ENCODE data around the gene PPP1R37.

Gene PPP1R37

DNA sequence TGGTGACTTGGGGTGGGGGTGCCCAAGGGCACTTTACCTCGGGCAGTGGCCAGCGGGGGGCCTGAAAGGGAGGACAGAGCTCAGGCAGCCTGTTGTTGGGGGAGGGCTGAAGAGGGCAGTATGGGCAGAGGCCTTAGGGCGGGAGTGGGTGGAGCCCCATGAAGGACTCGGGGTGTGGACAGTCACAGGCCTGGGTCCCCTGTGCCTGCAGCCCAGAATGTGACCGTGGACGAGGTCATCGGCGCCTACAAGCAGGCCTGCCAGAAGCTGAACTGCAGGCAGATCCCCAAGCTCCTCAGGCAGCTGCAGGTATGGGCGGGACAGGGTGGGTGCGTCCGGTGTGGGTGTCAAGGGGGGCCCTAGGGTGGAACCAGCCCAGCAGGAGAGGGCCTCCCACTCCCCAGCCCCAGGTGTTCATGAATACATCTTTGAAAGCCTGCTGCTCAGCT lies 45.3 kb downstream of the PPP1R37 start:
- ChIA-PET CTCF (no interaction called here), POLR2A (ENCODE audit: low non-redundant PET) (no interaction called here)
- TF ChIP-seq, protein P1, sequence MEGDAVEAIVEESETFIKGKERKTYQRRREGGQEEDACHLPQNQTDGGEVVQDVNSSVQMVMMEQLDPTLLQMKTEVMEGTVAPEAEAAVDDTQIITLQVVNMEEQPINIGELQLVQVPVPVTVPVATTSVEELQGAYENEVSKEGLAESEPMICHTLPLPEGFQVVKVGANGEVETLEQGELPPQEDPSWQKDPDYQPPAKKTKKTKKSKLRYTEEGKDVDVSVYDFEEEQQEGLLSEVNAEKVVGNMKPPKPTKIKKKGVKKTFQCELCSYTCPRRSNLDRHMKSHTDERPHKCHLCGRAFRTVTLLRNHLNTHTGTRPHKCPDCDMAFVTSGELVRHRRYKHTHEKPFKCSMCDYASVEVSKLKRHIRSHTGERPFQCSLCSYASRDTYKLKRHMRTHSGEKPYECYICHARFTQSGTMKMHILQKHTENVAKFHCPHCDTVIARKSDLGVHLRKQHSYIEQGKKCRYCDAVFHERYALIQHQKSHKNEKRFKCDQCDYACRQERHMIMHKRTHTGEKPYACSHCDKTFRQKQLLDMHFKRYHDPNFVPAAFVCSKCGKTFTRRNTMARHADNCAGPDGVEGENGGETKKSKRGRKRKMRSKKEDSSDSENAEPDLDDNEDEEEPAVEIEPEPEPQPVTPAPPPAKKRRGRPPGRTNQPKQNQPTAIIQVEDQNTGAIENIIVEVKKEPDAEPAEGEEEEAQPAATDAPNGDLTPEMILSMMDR (conservative IDR thresholded peaks at IDR 0.05; ENCODE audit: low read depth) = no peak
- no peak for DNase-seq (ENCODE audit: low spot score)
- H3K27ac ChIP-seq = peak overlapping the region; percentile 65

DNA sequence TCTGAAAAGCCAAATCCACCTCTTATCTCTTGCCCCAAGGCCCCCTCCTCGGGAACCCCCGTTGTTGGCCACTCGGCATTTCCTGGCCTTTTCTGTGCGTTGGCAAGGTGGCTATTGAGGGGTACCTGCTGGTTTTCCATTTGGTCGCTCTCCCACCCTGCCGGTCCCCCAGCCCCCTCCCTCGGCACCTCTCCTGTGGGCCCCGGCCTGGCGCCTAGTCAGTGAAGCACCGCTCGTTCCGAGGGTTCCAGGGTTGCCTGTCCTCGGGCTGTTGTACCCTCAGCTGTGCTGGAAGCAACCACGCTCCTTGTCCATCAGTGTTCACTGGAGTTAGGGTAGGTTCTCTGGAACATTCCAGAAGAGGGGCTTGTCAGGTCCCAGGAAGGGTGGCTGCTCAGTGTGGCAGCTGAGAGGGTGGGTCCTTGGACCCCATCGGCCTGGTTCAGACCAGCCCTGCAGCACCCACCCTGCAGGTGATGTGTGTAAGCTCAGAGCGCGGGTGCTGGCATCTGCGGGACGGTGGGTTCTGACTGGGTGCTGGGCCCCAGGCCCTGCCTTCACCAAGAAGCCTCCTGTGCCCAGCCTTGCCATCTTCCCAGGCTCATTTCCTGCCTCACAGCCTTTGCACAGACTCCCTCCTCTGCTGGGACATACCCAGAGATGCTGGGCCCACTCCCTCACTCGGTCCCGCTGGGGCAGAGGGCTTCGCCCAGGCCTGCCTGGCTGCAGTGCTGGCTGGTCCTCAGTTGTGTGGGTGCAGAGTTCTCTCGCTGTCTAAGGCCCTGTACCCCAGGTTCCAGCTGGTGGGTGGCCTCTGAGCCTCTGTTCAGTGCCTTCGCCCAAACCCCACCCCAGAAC lies 46.5 kb downstream of the PPP1R37 start:
- TF ChIP-seq, protein P1 (conservative IDR thresholded peaks at IDR 0.05; ENCODE audit: low read depth) = no peak
- ChIA-PET POLR2A (ENCODE audit: low non-redundant PET) (no interaction called here), CTCF (no interaction called here)
- H3K27ac ChIP-seq = peak overlapping the region; percentile 65
- no peak for DNase-seq (ENCODE audit: low spot score)

DNA sequence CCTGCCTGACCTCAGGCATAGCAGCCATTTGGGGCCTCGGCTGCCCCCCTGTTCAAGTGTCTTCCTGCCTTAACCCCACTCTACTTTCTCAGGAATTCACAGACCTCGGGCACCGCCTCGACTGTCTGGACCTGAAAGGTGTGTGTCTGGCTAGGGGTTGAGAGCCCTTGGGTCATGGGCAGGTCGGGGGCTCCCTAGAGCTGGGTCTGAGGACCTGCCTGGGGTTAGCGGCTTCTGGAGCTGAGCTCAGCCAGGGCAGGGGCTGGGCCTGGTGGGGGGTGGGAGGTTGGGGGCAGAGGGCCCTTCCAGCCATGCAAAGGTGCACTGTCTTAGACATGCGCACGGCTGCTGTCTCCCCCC lies 47.1 kb downstream of the PPP1R37 start:
- POLR2A ChIA-PET (ENCODE audit: low non-redundant PET) = no interaction called here
- peak overlapping the region; percentile 65 for H3K27ac ChIP-seq
- no peak for DNase-seq (ENCODE audit: low spot score)
- TF ChIP-seq, protein P1 (conservative IDR thresholded peaks at IDR 0.05; ENCODE audit: low read depth) = no peak
- CTCF ChIA-PET = no interaction called here

DNA sequence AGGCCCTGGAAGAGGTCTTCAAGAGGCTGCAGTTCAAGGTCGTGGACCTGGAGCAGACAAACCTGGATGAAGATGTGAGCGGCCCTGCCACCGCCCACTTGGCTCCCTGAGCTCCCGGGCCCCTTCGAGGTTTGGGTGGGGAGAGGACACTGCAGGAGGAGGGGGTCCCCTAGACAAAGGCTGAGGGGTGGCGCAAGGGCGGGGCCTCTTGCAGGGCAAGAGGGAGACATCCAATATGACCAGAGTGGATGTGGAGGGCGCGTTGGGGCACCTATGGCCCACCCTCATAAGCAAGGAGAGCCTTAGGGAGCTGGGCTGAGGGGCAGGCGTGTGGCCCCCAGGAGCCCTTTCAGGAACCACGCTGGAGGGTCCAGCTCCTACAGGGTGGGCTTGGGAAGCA lies 47.6 kb downstream of the PPP1R37 start:
- ChIA-PET POLR2A (ENCODE audit: low non-redundant PET) (no interaction called here), CTCF (no interaction called here)
- no peak for DNase-seq (ENCODE audit: low spot score)
- H3K27ac ChIP-seq = peak overlapping the region; percentile 65
- TF ChIP-seq, protein P1 (conservative IDR thresholded peaks at IDR 0.05; ENCODE audit: low read depth) = no peak

DNA sequence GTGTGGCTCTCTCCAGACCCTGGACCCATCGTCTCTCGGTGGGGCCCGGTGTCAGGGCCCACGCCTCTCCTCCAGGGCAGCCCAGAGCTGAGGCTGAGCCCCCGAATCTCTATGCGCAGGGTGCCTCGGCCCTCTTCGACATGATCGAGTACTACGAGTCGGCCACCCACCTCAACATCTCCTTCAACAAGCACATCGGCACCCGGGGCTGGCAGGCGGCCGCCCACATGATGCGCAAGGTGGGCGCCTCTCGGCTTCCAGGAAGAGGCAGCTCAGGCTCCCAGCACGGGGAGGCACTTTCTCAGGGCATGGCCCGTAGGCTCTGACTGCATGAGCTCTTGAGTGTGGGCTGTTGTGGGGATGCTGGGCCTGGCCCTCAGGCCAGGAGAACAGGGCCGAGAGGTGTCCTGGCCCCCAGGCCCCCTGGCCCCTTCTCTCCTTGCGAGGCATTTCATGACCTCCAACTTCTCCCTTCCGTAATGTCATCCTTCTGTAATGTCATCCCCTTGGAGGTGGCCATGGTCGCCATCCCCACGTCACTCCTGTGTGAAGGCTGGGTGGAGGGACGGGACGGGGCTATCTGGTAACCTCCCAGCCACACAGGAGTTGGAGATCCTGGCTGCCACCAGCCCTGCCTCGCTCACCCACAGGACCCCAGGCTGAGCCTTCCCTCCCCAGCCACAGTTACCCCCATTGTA lies 48.4 kb downstream of the PPP1R37 start:
- POLR2A ChIA-PET (ENCODE audit: low non-redundant PET) = no interaction called here
- peak overlapping the region; percentile 65 for H3K27ac ChIP-seq
- TF ChIP-seq, protein P1 (conservative IDR thresholded peaks at IDR 0.05; ENCODE audit: low read depth) = no peak
- no peak for DNase-seq (ENCODE audit: low spot score)
- CTCF ChIA-PET = interaction anchor here (1.0 kb wide), 1 partner anchor 10 kb away, joined by 3 read pairs; no protein-coding TSS in a partner anchor

DNA sequence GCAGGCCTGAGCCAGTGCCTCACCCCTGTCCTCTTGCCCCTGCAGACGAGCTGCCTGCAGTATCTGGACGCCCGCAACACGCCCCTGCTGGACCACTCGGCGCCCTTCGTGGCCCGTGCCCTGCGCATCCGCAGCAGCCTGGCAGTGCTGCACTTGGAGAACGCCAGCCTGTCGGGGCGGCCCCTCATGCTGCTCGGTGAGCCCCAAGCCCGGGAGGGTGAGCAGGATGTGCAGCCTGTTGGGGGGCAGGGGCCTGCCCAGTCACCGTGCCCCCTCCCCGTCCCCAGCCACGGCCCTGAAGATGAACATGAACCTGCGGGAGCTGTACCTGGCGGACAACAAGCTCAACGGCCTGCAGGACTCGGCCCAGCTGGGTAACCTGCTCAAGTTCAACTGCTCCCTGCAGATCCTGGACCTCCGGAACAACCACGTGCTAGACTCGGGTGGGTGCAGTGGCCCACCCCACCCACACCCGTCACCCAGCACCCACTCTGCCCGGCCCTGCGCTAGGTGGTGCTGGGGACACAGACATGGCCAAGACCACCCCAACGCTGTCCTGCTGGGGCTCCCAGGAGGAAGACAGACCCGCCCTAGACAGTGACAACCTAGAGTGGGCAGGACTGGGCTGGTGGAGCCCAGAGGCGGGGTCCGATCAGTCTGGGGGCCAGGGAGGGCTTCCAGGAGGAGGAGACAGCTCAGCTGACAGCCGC lies 49.2 kb downstream of the PPP1R37 start:
- H3K27ac ChIP-seq = peak overlapping the region; percentile 55
- ChIA-PET CTCF (interaction anchor here (1.0 kb wide), 1 partner anchor 11 kb away, joined by 3 read pairs; no protein-coding TSS in a partner anchor), POLR2A (ENCODE audit: low non-redundant PET) (no interaction called here)
- DNase-seq (ENCODE audit: low spot score) = no peak
- TF ChIP-seq, protein P1 (conservative IDR thresholded peaks at IDR 0.05; ENCODE audit: low read depth) = no peak
